ENCODE results near the gene MROH2A.

DNA sequence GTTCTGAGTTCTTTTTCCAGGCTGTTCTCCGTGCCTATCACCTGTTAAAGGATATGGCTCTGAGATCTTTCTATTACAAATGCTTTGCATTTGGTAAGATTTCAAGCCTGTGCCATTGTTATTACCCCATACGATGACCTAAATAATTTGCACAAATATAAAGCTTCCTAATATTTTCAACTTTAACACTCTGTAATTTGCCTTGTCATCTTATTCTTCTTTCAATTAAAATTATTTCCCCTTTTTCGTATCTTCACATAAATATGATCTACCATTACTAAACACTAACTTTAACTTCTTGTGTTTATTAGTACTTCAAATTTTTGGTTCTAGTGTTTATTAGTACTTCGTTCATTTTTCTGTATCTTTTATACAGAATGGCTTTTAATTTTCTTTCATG lies 93.3 kb downstream of the MROH2A start:
- no peak for TF ChIP-seq BCL11B (tag by site-specific recombination; IDR thresholded peaks at IDR 0.05; ENCODE audit: low read depth)
- TF ChIP-seq, protein P1, sequence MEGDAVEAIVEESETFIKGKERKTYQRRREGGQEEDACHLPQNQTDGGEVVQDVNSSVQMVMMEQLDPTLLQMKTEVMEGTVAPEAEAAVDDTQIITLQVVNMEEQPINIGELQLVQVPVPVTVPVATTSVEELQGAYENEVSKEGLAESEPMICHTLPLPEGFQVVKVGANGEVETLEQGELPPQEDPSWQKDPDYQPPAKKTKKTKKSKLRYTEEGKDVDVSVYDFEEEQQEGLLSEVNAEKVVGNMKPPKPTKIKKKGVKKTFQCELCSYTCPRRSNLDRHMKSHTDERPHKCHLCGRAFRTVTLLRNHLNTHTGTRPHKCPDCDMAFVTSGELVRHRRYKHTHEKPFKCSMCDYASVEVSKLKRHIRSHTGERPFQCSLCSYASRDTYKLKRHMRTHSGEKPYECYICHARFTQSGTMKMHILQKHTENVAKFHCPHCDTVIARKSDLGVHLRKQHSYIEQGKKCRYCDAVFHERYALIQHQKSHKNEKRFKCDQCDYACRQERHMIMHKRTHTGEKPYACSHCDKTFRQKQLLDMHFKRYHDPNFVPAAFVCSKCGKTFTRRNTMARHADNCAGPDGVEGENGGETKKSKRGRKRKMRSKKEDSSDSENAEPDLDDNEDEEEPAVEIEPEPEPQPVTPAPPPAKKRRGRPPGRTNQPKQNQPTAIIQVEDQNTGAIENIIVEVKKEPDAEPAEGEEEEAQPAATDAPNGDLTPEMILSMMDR (tag by site-specific recombination; IDR thresholded peaks at IDR 0.05), result no peak
- no peak for TF ChIP-seq ZNF549 (tag by site-specific recombination; IDR thresholded peaks at IDR 0.05)
- no peak for TF ChIP-seq ZBTB7A (tag by site-specific recombination; IDR thresholded peaks at IDR 0.05; ENCODE audit: low read depth)

Data from HEK293 (cell line).